Neural progenitor cell (in vitro differentiated cells): Measurements from ENCODE around the gene TP53I3. TPM values are rescaled to one million over a fixed set of nuclear protein-coding genes. Genes with fewer than 3 reads are reported as not detected.

Source experiments
- DNase-seq: peaks from one replicate; pipeline ENCODE4 v3.0.0-alpha.2; 2016; ENCODE audit warnings: low spot score
- H2AFZ ChIP-seq: fragments of 200-600 bp; sonication (generic); replicated peaks from 2 replicates; pipeline ENCODE4 v1.6.1; 2016; ENCODE audit warnings: antibody characterized with exemption
- H3F3A ChIP-seq: fragments of 200-600 bp; sonication (generic); 2 replicates; pipeline ENCODE4 v1.6.1; 2016; ENCODE audit warnings: antibody characterized with exemption, low read depth
- H3K27ac ChIP-seq: fragments of 200-600 bp; sonication (generic); 2 replicates; pipeline ENCODE4 v1.5.1; 2016; ENCODE audit warnings: mild to moderate bottlenecking
- H3K27me3 ChIP-seq: fragments of 200-600 bp; sonication (generic); 2 replicates; pipeline ENCODE4 v1.6.1; 2016; ENCODE audit warnings: mild to moderate bottlenecking, moderate library complexity
- H3K36me3 ChIP-seq: fragments of 200-600 bp; sonication (generic); 2 replicates; pipeline ENCODE4 v1.5.1; 2016
- H3K4me1 ChIP-seq: fragments of 200-600 bp; sonication (generic); 2 replicates; pipeline ENCODE4 v1.6.1; 2016; ENCODE audit warnings: mixed run types
- H3K4me2 ChIP-seq: fragments of 200-600 bp; sonication (generic); 2 replicates; pipeline ENCODE4 v1.6.1; 2016
- H3K4me3 ChIP-seq: fragments of 200-600 bp; sonication (generic); 2 replicates; pipeline ENCODE4 v1.5.1; 2016
- H3K79me2 ChIP-seq: fragments of 200-600 bp; sonication (generic); 2 replicates; pipeline ENCODE4 v1.6.1; 2016; ENCODE audit warnings: low read depth
- H3K9ac ChIP-seq: fragments of 200-600 bp; sonication (generic); 2 replicates; pipeline ENCODE4 v1.6.1; 2016
- H3K9me3 ChIP-seq: fragments of 200-600 bp; sonication (generic); 2 replicates; pipeline ENCODE4 v1.5.1; 2016; ENCODE audit warnings: low read depth
- H4K20me1 ChIP-seq: fragments of 200-600 bp; sonication (generic); 2 replicates; pipeline ENCODE4 v1.6.1; 2016; ENCODE audit warnings: low read depth
- H3K27ac Mint-ChIP-seq: 3 replicates; pipeline ENCODE4 v1.8.0; 2021; ENCODE audit warnings: mixed read lengths
- H3K27me3 Mint-ChIP-seq: 2 replicates; pipeline ENCODE4 v1.8.0; 2022; ENCODE audit warnings: low read depth, mild to moderate bottlenecking, inconsistent platforms, moderate library complexity, mixed read lengths; ENCODE audit not compliant: insufficient read depth
- H3K36me3 Mint-ChIP-seq: 3 replicates; pipeline ENCODE4 v1.8.0; 2021; ENCODE audit warnings: mixed read lengths
- H3K4me1 Mint-ChIP-seq: 3 replicates; pipeline ENCODE4 v1.8.0; 2021; ENCODE audit warnings: mixed read lengths
- H3K4me3 Mint-ChIP-seq: 3 replicates; pipeline ENCODE4 v1.8.0; 2021; ENCODE audit warnings: mild to moderate bottlenecking, moderate library complexity, mixed read lengths
- H3K9me3 Mint-ChIP-seq: 3 replicates; pipeline ENCODE4 v1.8.0; 2020; ENCODE audit warnings: mixed read lengths
- CTCF ChIP-seq: fragments of 200-600 bp; sonication (generic); IDR thresholded peaks from 2 replicates; pipeline ENCODE4 v1.5.1; 2017; ENCODE audit warnings: antibody characterized with exemption, mild to moderate bottlenecking
- EZH2 ChIP-seq: fragments of 200-600 bp; sonication (generic); IDR thresholded peaks from 2 replicates; pipeline ENCODE4 v1.6.1; 2017; ENCODE audit warnings: antibody characterized with exemption, mild to moderate bottlenecking, moderate library complexity
- EZH2phosphoT487 ChIP-seq: fragments of 200-600 bp; sonication (generic); IDR thresholded peaks from 2 replicates; pipeline ENCODE4 v1.6.1; 2017; ENCODE audit warnings: antibody characterized with exemption
- total RNA-seq: library from RNA; depleted of rRNA; stranded (reverse); fragments of >200 nt; gene quantifications from 2 replicates; pipeline ENCODE4 v1.2.3, GENCODE V29; 2015; ENCODE audit warnings: low replicate concordance

The TP53I3 gene
- total RNA-seq, 1 donor from 2014 or later = 25.8 TPM

DNA sequence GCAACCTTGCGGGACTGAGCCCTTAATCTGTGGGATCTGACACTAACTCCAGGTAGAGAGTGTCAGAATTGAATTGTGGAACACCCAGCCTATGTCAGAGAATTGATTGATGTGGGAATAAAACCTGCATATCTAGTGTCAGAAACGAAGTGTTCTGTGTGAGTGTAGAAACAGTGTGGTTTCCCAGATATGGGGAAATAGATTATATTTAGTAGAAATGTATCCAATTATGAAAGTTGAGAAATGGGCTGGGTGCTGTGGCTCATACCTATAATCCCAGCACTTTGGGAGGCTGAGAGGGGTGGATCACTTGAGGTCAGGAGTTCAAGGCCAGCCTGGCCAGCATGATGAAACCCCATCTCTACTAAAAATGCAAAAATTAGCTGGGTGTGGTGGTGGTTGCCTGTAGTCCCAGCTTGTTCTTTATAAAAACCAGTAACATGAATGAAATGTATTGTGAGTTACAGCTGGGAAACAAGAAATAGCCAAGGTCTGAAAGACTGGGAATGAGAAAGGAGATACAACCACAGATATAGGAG, 4.3 kb upstream of the TP53I3 start:
- Mint-ChIP-seq H3K27ac (no peak overlapping the region), H3K27me3 (peaks cover 2% of the 10 kb centered on the region), H3K9me3 (no peaks in the 10 kb centered on the region), H3K36me3 (peaks cover 4% of the 10 kb centered on the region), H3K4me1 (peaks cover 10% of the 10 kb centered on the region), H3K4me3 (no peak overlapping the region)
- Histone ChIP-seq H3K36me3 (no peaks in the 10 kb centered on the region), H3K9me3 (no peaks in the 10 kb centered on the region), H4K20me1 (no peaks in the 10 kb centered on the region), H2AFZ (no peak overlapping the region), H3F3A (peaks cover 18% of the 10 kb centered on the region), H3K4me3 (no peak overlapping the region), H3K27me3 (no peaks in the 10 kb centered on the region), H3K79me2 (no peaks in the 10 kb centered on the region), H3K9ac (no peak overlapping the region), H3K27ac (no peak overlapping the region), H3K4me1 (peaks cover 5% of the 10 kb centered on the region), H3K4me2 (no peak overlapping the region)
- TF ChIP-seq CTCF (no peak), EZH2 (no peak), EZH2phosphoT487 (no peak)
- no peak for DNase-seq

- no peak for TF ChIP-seq EZH2
- Histone ChIP-seq H3K79me2 (peaks cover 8% of the 10 kb centered on the region), H4K20me1 (no peaks in the 10 kb centered on the region), H3K9ac (no peak overlapping the region), H3K36me3 (no peaks in the 10 kb centered on the region), H3K4me2 (no peak overlapping the region), H2AFZ (no peak overlapping the region), H3F3A (peaks cover 30% of the 10 kb centered on the region), H3K27me3 (no peaks in the 10 kb centered on the region), H3K4me3 (no peak overlapping the region), H3K9me3 (no peaks in the 10 kb centered on the region), H3K4me1 (peaks cover 12% of the 10 kb centered on the region), H3K27ac (no peak overlapping the region)
- H3K36me3 Mint-ChIP-seq = peaks cover 6% of the 10 kb centered on the region
- DNase-seq = no peak
- no peaks in the 10 kb centered on the region for H3K9me3 Mint-ChIP-seq
- no peak overlapping the region for H3K27ac Mint-ChIP-seq
- H3K4me1 Mint-ChIP-seq = peaks cover 20% of the 10 kb centered on the region
- no peak overlapping the region for H3K4me3 Mint-ChIP-seq
- H3K27me3 Mint-ChIP-seq = peaks cover 4% of the 10 kb centered on the region
Observed at GRCh38 chr2:24087032-24087431, 2.4 kb upstream of the TP53I3 start.

DNA sequence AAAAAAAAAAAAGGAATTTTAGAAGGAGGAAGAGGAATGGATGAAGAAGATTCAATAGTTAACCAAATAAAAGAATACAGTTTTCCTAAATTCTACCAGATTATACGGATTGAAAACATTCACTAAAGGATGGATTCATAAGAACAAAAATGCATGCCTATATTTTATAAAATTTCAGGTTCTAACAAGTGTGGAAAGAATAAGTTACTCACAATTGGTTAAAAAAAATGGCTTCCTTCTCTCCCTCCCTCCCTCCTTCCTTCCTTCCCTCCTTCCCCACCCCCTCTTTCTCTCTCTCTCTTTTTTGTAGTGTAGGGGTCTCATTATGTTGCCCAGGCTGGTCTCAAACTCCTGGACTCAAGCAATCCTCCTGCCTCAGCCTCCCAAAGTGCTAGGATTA, 1.6 kb upstream of the TP53I3 start:
- Histone ChIP-seq H3K79me2 (peaks cover 8% of the 10 kb centered on the region), H3K4me2 (no peak overlapping the region), H2AFZ (no peak overlapping the region), H3K4me3 (no peak overlapping the region), H3K4me1 (peaks cover 12% of the 10 kb centered on the region), H3K36me3 (no peaks in the 10 kb centered on the region), H3K9me3 (no peaks in the 10 kb centered on the region), H4K20me1 (no peaks in the 10 kb centered on the region), H3F3A (peaks cover 30% of the 10 kb centered on the region), H3K27me3 (no peaks in the 10 kb centered on the region), H3K27ac (no peak overlapping the region), H3K9ac (no peak overlapping the region)
- H3K27me3 Mint-ChIP-seq = peaks cover 4% of the 10 kb centered on the region
- H3K36me3 Mint-ChIP-seq = peaks cover 10% of the 10 kb centered on the region
- no peak overlapping the region for H3K27ac Mint-ChIP-seq
- no peaks in the 10 kb centered on the region for H3K9me3 Mint-ChIP-seq
- DNase-seq = no peak
- H3K4me3 Mint-ChIP-seq = peak overlapping the region; percentile 46
- TF ChIP-seq EZH2phosphoT487 = no peak
- TF ChIP-seq CTCF = no peak
- TF ChIP-seq EZH2 = no peak
- H3K4me1 Mint-ChIP-seq = peaks cover 20% of the 10 kb centered on the region

DNA sequence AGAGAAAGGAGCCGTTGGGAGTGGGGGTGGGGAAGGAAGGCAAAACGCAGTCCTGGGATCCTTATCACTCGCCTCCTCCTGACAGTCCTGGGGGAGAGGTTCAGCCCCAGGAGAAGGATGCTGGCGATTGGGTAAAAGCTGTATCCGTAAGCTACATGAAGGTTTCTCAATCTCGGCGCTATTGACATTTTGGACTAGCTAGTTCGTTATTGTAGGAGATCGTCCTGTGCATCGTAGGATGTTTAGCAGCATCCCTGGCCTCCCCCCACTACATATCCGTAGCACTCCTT, 511 bp upstream of the TP53I3 start:
- Histone ChIP-seq H3K79me2 (peaks cover 8% of the 10 kb centered on the region), H3K27me3 (no peaks in the 10 kb centered on the region), H3K9me3 (no peaks in the 10 kb centered on the region), H2AFZ (peak overlapping the region; percentile 91), H4K20me1 (no peaks in the 10 kb centered on the region), H3K4me2 (peak overlapping the region; percentile 78), H3K27ac (no peak overlapping the region), H3F3A (peaks cover 30% of the 10 kb centered on the region), H3K36me3 (no peaks in the 10 kb centered on the region), H3K4me3 (peak overlapping the region; percentile 59), H3K4me1 (peaks cover 12% of the 10 kb centered on the region), H3K9ac (peak overlapping the region; percentile 56)
- Mint-ChIP-seq H3K4me1 (peaks cover 20% of the 10 kb centered on the region), H3K9me3 (no peaks in the 10 kb centered on the region), H3K27ac (peak overlapping the region; percentile 97), H3K4me3 (peak overlapping the region; percentile 93), H3K27me3 (peaks cover 5% of the 10 kb centered on the region), H3K36me3 (peaks cover 11% of the 10 kb centered on the region)
- TF ChIP-seq EZH2phosphoT487 = no peak
- no peak for TF ChIP-seq CTCF
- TF ChIP-seq EZH2 = no peak
- DNase-seq = no peak
